Body of pancreas (tissue), 4 donors: ENCODE measurements around the gene CLEC17A.

Experiments used
- CTCF ChIP-seq, 7 experiments: fragments of 450-650 bp in 4 of 7; fragments of 200-600 bp in 3 of 7; sonication (generic) in 3 of 7; IDR thresholded peaks; one replicate each; pipeline ENCODE4 v1.5.1; 2016 to 2019; ENCODE audit warnings: antibody characterized with exemption in 7 of 7
- POLR2A ChIP-seq, 3 donors: fragments of 450-650 bp; IDR thresholded peaks; one replicate each; pipeline ENCODE4 v1.6.1; 2016; ENCODE audit warnings: antibody characterized with exemption in 3 of 3, mild to moderate bottlenecking in 2 of 3

DNA sequence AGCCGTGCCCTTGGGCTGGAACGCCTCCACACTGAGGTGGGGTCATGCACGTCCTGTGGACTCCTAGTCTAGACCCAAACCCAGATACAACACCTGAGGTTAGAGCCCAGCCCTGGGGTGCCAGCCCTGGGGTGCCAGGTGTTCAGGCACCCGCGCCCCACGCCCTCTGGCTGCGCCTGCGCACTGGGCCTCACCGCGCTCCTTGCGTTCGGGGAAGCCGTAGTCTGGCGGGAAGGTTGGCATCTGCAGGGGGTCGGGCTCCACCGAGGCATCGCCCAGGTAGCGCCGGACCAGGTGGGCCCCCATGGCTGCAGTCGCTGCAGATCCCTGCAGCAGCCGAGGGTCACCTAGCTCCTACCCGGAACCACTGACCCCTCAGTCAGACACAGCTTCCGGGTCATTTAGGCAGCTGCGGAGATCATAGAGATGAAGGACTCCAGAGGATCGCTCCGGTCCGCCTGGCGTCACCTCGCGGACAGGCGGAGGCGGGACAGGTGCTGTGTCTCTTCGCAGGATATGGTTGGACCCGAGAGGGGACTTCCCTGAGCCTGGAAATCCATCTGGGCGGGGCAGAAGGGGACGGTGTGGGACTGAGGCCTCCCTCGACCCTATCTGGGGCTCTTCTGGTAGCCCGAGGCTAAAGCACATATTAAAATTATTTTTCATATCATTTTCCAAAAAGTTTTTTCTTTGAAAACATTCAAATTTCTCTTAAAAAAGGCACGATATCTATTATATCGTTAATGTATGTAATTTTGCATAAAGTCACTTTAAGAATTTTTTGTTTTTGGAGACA, 11.0 kb upstream of the CLEC17A start, which contains the start of gene NDUFB7:
- TF ChIP-seq POLR2A (IDR thresholded peaks at IDR 0.05) (peak in 2 of 3 donors; percentile 72 to 73), CTCF (IDR thresholded peaks at IDR 0.05) (peak; percentile 45 to 91 (median 70))
